GM18861 (cell line): Measurements from ENCODE around the gene ANKRD36.
"Not testable (repeated sequence)": the region's sequence is repeated elsewhere in the genome, so short reads cannot be mapped to it uniquely, and the experiment has no call there.

Experiments used
- ATAC-seq: cut with Tn5 transposase; IDR thresholded peaks from one replicate; pipeline ENCODE4 v1.9.1; 2021; ENCODE audit not compliant: unreplicated experiment

Gene ANKRD36

GRCh38 chr2:97113050-97113881, at the start of gene ANKRD36:
ANKRD36 (plus strand) TSS chr2:97113153; CDS start chr2:97113740, 587 bp downstream.
- peak; percentile 82 for ATAC-seq

GRCh38 chr2:97066030-97066429, 46.9 kb upstream of the ANKRD36 start:
- not testable (repeated sequence) for ATAC-seq

GRCh38 chr2:97067279-97068004, 45.5 kb upstream of the ANKRD36 start:
- no peak for ATAC-seq

GRCh38 chr2:97068074-97068473, 44.9 kb upstream of the ANKRD36 start:
- no peak for ATAC-seq

- not testable (repeated sequence) for ATAC-seq
Observed at GRCh38 chr2:97068722-97069121, 44.2 kb upstream of the ANKRD36 start.

GRCh38 chr2:97070915-97071314, 42.0 kb upstream of the ANKRD36 start:
- not testable (repeated sequence) for ATAC-seq

- ATAC-seq: not testable (repeated sequence)
Observed at GRCh38 chr2:97077213-97077612, 35.7 kb upstream of the ANKRD36 start.

GRCh38 chr2:97080855-97081254, 32.1 kb upstream of the ANKRD36 start:
- ATAC-seq: not testable (repeated sequence)

- ATAC-seq: not testable (repeated sequence)
Observed at GRCh38 chr2:97082206-97082605, 30.7 kb upstream of the ANKRD36 start.

- not testable (repeated sequence) for ATAC-seq
Observed at GRCh38 chr2:97083516-97083915, 29.4 kb upstream of the ANKRD36 start.

GRCh38 chr2:97085093-97085492, 27.9 kb upstream of the ANKRD36 start:
- ATAC-seq: not testable (repeated sequence)

GRCh38 chr2:97088706-97089105, 24.2 kb upstream of the ANKRD36 start:
- ATAC-seq: not testable (repeated sequence)

GRCh38 chr2:97092946-97093345, 20.0 kb upstream of the ANKRD36 start:
- ATAC-seq: not testable (repeated sequence)

GRCh38 chr2:97093983-97094771, 18.8 kb upstream of the ANKRD36 start:
- peak; percentile 13 for ATAC-seq

- peak; percentile 82 for ATAC-seq
Observed at GRCh38 chr2:97094772-97095611, 18.0 kb upstream of the ANKRD36 start, which contains the start of gene FAHD2B. FAHD2B (minus strand) TSS chr2:97094882; CDS start chr2:97091706, 3,176 bp downstream.

GRCh38 chr2:97095661-97096060, 17.3 kb upstream of the ANKRD36 start:
- no peak for ATAC-seq

- ATAC-seq: not testable (repeated sequence)
Observed at GRCh38 chr2:97098786-97099372, 14.1 kb upstream of the ANKRD36 start.

GRCh38 chr2:97106878-97107277, 6.1 kb upstream of the ANKRD36 start:
- not testable (repeated sequence) for ATAC-seq

GRCh38 chr2:97111246-97111645, 1.7 kb upstream of the ANKRD36 start:
- not testable (repeated sequence) for ATAC-seq
